GM04504 (cell line): ENCODE results near the gene CEP290.
"Not testable (repeated sequence)": the region's sequence is repeated elsewhere in the genome, so short reads cannot be mapped to it uniquely, and the experiment has no call there.

Source experiments
- DNase-seq: peaks from one replicate; pipeline ENCODE4 v3.0.0-alpha.2; 2012; ENCODE audit warnings: low read depth

The CEP290 gene

DNA sequence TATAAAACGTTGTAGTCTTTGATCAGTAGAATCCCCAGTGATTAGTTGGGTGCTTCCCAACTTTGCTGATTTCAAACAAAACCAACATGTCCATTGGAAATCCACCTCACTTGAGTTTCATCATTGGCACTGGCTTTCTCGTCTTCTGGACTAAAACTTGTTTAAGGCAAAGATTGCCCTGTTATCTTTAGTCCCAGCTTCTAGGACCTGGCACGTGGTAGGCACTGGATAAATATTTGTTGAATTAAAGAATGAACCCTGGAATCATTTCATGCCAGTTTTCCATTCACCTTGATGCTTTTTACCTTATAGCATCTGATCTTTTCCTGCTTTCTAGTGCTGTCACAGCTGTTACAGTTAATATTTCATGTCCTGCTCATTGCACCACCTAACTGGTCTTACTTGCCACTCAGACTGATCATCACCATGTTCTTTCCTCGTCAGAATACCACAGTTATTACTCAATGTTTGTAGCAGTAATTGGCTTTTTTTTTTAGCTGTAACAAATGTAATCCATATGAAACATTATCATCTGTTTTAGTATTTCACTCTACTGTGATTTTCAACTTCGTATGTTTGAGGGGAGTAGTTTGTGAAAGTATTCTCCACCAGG lies 105.4 kb downstream of the CEP290 start:
- peak; percentile 35 for DNase-seq

DNA sequence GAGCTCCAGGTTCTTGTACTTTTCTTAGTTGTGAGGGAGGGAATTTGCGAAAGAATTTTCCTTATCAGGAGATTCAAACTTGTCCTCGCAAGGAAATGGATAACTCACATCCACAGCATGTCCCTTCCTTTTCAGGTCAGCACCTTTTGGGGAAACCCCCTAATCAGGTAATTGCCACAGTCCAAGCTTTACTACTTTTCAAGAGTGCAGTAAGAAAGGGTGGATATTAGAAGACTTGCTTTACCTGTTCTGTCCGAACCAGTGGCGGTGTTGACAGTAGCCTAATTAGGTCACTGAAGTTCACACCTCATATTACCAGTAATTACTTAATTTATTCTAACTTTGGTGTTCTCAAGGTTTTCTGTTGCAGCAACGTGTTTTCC lies 106.0 kb downstream of the CEP290 start:
- no peak for DNase-seq

GRCh38 chr12:88035271-88035906 lies 106.5 kb downstream of the CEP290 start:
- peak; percentile 57 for DNase-seq

DNA sequence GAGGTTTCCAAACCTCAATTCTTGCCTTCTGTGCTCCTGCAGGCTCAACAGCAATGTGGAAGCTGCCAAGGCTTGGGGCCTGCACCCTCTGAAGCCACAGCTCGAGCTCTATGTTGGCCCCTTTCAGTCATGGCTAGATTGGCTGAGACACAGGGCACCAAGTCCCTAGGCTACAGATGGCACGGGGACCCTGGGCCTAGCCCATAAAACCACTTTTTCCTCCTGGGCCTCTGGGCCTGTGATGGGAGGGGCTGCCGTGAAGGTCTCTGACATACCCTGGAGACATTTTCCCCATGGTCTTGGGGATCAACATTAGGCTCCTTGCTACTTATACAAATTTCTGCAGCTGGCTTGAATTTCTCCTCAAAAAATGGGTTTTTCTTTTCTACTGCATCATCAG lies 110.7 kb downstream of the CEP290 start:
- DNase-seq, result not testable (repeated sequence)

DNA sequence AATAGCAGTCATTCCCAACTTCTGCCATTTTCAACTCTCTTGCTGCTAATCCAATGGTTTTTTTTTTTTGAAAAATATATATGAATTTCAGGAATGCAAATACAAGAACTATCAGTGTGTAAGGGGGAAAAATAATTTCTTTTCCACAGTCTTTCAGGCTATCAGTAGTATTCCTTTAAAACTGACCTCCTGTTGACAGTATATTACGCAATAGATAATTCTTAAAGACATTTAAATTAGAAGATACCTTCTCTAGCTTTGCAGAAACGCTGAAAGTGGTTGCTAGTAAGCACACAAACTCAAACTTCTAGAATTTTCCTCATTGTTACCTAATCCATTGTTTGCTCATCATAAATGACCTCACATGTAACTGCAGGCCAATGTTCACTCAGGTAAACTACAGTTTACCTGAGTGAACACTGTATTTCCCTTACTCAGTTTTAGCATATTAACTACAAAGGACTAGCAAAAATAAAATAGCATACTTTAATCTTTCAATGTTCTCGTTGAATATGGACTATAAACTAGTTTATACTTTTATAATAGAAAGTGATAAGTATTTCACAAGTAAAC lies 112.7 kb downstream of the CEP290 start, which contains the start of gene C12orf50:
C12orf50 (minus strand) TSS at position 309 of the 573 bp plus-strand sequence. CDS start 2,439 bp downstream, outside the sequence.
- DNase-seq, result no peak

- no peak for DNase-seq
Measured at GRCh38 chr12:88026196-88026595, 115.7 kb downstream of the CEP290 start.

DNA sequence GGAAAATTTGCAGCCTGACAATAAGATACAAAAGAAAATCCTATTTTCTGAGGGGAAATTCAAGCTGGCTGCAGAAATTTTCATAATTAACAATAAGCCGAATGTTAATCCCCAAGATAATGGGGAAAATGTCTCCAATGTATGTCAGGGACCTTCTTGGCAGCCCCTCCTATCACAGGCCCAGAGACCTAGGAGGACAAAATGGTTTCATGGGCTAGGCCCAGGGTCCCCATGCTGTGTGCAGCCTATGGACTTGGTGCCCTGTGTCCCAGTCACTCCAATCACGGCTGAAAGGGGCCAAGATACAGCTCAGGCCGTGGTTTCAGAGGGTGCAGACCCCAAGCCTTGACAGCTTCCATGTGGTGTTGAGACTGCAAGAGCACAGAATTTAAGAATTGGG lies 123.9 kb downstream of the CEP290 start:
- DNase-seq, result no peak

DNA sequence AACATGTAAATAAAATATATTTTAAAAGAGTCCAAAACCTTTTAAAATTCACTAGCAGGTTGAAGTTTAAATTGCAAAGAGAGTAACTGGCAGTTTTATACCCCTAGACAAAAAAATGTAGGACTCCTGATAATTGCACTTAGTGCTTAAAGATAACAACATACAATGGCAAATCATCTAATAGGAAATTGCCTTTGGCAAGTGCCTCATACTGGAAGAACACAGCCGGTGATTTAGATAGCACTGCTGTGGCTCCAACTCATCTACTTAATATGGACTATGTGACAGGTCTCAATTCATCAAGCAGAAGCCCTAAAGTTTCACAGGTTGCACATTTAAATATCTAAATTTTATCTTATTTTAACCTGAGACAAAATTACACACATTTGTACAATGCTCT lies 126.1 kb downstream of the CEP290 start:
- no peak for DNase-seq

GRCh38 chr12:88011755-88012154 lies 130.1 kb downstream of the CEP290 start:
- DNase-seq, result no peak

GRCh38 chr12:88006351-88006750 lies 135.5 kb downstream of the CEP290 start:
- no peak for DNase-seq

- DNase-seq, result no peak
Measured at GRCh38 chr12:88001327-88001726, 140.6 kb downstream of the CEP290 start.
